GM19238 (cell line): ENCODE data around the gene CASZ1.
A peak's percentile ranks its signal among the peaks of the same experiment; 100 is the strongest.

Experiments used
- DNase-seq: peaks from one replicate; pipeline ENCODE4 v3.0.0; 2011; ENCODE audit warnings: low spot score; ENCODE audit not compliant: insufficient read length

Gene CASZ1

DNA sequence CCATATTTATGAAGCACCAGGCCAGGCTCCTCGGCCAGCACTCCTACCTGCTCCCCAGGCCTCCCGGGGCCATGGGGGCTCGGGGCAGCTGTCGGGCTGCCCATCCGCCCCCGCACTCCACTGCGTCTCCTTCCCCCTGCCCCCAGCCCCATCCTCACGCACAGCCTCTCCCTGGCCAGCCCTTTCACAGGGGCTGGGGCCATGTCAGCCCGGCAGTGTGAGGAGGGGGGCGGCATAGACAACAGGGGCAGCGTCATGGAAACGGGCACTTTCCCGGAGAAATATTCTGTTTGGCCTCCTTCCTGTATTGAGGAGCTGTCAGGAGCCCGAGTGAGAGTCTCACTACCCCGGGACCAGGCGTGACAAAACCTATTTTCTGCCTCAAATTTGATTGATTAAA, 87.3 kb downstream of the CASZ1 start:
- DNase-seq: no peak

DNA sequence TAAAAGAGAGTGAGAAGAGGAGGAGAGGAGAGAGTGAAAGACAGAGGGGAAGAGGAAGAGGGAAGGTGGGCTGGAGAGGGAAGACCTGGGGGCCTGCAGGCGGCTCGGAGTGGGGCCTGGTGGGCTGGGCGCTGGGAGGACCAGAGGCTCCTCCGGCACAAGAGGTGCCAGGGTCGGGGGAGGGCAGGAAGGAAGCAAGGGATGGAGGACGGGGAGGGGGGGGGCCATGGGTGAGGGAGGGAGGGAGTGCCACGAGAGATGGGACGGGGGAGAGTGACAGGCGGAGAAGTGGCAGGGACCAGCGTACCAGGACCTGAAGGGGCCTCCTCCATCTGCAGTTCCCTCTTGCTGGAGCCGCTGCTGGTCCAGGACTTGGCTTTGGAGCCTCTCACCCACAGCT, 87.7 kb downstream of the CASZ1 start:
- no peak for DNase-seq

- no peak for DNase-seq
These were observed 89.2 kb downstream of the CASZ1 start for GRCh38 chr1:10707208-10707607.

DNA sequence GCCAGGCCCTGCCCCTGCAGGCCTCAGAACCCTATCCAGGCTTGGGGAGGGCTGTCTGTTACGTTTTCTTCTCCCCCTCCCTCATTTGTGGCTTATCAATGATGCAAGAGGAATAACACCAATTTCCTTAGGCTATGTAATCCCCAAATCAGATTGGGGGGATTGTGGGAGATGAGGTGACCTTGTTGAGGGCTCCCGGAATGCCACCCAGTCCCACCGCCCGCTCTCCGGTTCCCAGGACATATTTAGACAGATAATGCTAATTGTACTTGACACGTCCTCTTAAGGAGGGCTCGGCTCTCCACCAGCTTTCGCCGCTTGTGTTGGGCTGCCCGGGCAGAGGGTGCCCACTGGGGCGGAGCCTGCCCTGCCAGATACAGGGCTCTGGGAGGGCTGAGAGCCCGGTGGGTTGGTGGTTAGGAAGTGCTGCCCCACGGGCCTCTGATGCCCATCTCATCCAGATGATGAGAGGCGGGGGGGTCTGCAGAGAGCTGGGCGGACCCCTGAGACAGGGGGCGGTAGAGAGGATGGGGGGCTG, 90.0 kb downstream of the CASZ1 start:
- DNase-seq: no peak

DNA sequence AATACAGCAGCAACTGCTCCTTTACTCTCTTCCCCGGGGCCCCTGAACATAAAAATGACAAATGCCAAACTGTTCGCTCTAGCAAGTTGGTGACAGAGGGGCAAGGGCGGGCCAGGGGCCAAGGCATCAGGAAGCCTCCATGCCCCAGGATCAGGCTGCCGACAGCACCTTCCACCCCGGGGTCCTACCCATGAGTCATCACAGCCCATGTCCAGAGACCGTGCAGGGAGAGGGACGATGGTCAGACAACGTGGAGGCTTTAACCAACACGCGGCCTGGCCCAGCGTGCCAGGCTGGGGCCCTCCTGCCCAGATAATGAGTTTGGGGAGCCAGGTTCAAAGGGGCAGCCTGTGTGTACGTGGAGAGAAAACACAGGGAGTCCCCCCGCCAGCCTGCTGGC, 90.5 kb downstream of the CASZ1 start:
- DNase-seq: no peak

DNA sequence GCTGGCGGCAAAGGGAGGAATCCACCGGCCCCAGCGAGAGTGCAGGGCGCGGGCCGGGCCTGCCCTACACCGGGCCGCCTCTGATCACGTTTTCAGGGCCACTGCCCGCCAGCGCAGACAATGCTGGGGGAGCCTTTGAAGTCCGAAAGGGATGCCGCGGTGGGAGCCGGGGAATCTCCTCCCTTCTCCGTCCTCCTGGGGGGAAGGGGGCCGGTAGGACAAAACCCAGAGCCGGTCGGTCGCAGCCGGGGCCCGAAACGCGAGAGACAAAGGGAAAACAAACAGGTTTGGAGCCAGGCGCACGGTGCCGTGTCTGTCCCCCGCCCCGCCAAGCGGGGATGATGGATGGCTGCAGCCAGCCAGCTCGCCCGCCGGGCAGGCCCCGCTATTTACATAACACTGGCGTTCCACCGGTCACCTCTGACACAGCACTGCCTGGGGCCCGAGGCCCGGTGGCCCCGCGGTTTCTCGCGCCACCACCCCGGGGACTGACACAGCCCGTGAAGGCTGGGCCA, 92.0 kb downstream of the CASZ1 start:
- no peak for DNase-seq

GRCh38 chr1:10703702-10704101, 92.7 kb downstream of the CASZ1 start:
- DNase-seq: no peak

- DNase-seq: no peak
These were observed 95.3 kb downstream of the CASZ1 start for GRCh38 chr1:10701145-10701544.

DNA sequence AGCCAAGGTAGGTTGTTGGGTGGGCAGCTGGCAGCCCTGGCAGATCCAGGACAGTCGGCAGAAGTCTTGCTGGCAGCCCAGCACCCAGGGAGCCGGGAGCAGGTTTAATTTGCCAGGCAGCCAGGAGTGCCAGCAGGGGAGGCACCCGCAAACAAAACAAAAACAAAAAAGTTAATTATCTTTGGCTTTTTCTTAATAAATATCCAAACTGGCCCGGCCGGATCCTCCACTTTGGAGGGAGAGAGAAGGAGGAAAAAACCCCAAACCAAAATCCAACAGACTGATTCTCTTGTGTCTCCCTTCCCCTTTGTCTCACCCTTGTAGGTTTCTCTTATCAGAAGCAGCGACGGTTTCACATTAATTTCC, 97.0 kb downstream of the CASZ1 start:
- no peak for DNase-seq

DNA sequence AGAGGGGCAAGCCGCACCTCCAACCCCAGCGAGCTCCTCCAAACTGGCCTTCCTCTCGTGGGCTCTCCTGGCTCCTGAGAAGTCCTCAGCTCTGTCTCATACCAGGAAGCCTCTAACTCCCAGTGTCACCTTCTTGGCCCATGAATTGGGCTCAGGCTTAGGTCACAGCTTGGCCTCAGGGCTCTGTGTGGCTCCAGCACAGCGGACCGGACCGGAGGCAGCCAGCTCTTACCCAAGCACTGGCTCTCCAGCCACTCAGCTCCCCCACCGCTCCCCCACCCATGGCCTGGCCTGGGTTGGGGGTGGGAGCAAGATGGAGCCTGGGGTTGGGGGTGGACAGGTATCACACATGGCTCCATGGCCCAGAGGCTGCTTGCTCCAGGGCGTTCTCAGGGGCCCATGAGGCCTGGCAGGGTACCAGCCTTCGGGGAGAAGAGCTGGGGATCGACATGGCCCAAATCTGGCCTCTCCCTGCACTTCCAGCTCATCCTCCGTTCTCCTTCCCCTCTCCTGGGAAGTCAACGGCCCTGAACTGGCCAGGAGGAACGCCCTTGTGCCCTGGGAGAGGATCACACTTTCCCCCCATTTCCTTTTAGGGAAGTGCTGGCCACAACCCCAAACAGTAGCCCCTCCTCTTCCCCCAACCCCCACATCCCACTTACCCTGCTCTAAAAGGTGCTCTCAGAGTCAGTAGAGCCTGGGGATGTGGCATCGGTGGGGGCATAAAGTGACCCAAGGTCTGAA, 97.5 kb downstream of the CASZ1 start:
- no peak for DNase-seq

DNA sequence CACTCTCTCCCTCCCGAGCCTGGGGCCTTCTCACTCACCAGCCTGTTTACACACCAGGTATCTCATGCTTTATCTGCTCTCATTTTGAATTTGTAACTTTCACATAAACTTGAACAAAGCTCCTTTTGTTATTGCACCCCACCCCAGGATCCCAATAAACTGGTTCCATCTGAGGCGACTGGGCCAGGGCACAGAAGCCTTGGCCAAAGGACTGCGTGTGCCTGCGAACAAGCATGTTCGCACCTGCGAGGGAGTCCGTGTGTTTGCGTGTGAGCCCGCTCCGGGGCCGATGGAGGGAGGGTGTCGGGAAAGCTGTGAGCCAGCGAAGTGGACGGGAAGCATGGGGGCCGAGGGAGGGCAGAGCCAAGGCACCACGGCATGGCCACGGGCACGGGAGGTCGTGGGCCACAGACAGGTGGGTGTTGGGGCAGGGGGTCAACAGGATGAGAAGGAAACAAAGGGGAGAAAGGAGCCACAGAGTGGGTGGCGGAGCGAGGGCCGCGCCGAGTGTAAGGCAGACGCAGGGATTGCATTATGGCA, 98.8 kb downstream of the CASZ1 start:
- no peak for DNase-seq

DNA sequence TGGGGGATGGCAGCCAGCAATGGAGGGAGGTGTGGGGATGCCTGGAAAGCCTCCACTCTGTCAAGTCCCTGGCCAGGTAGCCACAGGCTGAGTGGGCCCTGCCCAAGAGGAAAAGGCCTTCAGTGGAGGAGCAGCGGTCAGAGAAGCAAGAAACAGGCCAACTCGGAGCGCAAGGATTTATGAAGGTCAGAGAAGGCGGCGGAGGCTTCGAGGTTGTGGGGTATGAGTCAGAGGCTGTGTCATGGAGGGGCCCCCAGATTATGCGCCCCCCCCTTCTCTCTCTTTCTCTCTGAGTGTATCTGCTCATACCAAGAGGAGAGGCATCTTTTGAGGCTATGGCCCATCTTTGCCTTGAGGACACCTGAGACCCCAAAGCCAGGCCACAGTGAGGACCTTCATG, 99.5 kb downstream of the CASZ1 start:
- no peak for DNase-seq

DNA sequence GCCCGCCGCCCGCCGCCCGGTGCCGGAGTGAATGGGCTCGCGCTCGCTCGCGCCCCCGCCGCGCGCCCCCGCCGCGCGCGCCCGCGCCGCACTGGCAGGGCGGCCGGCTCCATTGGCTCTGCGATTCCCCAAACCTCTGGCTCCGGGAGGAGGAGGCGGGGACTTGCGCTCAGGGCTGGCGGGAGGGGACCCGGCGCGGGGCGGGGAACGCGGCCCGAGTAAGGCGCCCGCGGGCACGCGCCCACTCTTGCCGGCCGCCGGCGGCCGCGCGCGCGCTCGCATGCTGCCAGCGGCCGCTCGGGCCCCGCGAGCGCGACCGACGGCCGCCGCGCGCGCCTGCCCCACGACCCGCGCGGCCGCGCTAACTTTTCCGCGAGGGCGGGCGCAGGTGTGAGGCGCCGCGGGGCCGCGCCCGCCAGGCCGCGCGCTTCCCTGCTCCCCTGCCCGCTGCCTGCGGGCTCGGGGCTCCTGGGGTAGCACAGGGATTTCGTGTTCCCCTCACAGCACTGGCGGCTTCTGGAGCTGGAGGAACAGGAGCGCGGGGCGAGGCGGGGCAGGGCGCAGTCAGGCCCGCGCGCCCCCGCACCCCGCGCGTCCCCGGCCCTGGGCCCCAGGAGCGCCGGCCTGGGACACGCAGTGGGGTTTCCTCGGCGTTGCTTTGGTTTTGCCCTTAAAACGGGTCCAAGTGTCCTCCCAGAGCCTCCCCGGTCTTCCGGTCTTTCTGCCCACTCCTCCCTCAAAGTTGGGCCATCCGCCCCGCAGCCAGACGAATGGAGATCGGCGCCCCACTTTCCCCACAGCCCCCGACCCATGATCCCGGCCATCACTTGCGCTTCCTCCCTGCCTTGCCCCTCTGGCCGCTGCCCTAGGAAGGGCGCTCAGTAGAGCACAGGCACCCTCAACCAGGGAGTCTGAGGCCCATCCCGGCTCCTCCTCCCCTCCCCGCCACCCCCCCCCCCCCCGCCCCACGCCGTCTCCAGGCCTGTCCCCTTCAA, 101.5 kb downstream of the CASZ1 start:
- DNase-seq: peak; percentile 97

DNA sequence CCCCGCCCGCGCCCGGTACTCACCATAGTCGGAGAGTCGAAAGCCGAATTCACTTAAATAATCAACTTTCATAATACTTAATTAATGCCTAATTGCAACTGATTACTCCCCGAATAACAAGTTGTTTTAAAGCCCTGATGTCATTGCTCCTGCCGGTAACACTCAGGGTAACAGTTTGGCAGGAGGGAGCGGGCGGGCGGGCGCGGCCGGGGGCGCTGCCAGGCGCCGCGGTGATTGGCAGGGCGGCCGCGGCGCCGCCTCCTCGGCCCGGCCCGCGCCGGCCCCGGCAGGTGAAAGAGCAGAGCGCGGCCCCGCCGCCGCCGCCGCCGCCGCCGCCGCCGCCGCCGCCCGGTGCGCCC, 102.2 kb downstream of the CASZ1 start:
- DNase-seq: peak; percentile 93

GRCh38 chr1:10693497-10694273, 102.8 kb downstream of the CASZ1 start:
- peak; percentile 72 for DNase-seq

- DNase-seq: no peak
These were observed 103.3 kb downstream of the CASZ1 start for GRCh38 chr1:10693152-10693496.

GRCh38 chr1:10692401-10693021, 103.9 kb downstream of the CASZ1 start:
- DNase-seq: peak; percentile 80

DNA sequence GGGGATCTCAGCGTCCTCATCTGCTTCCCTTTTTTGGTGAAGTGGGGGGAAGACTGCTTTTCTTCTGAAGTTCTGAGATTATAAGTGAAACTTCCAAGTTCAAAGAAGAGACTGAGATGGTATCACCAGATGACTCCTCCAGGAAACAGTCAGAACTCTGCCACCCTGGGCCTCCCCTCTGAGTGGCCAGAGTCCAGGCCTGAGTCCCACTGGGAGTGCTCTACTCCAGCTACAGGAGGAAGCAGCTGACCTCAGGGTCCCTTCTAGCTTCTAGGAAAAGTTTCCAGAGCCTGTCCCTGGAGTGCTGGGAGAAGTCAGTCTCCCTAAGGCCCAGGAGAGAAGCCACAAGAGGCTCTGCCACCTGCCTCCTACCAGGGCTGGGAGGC, 104.7 kb downstream of the CASZ1 start:
- no peak for DNase-seq

- DNase-seq: no peak
These were observed 105.2 kb downstream of the CASZ1 start for GRCh38 chr1:10691075-10691739.

DNA sequence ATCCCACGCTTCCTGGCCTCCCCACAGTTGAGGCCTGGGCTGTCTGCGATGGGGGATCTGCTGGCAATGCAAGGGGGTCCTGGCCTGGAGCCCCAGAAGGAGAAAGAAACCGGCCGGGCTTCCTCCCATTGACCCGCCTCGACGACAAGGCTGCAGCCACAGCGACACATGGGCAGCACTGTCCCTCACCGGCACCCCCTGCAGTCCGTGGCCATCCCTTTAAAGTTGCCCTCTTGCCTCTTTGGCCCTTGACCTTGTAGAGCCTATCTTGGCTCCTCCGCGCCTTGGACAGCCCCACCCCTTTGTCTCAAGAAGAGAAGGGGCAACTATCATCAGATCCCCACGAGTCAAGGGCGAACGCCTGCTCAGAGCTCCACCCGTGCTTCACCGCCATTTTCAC, 106.0 kb downstream of the CASZ1 start:
- DNase-seq: no peak
